Prostate gland (tissue), 2 donors: ENCODE results near the gene PDE5A.

Experiments
- CTCF ChIP-seq, 4 experiments: fragments of 200-600 bp in 2 of 4; fragments of 450-650 bp in 2 of 4; sonication (generic) in 2 of 4; IDR thresholded peaks; 1 replicate in 3 of 4; 2 replicates in 1 of 4; pipeline ENCODE4 v1.5.1; 2016 to 2019; ENCODE audit warnings: antibody characterized with exemption in 4 of 4, mild to moderate bottlenecking in 2 of 4, moderate library complexity in 2 of 4
- POLR2A ChIP-seq: fragments of 450-650 bp; IDR thresholded peaks from one replicate; pipeline ENCODE4 v1.6.1; 2016; ENCODE audit warnings: antibody characterized with exemption, mild to moderate bottlenecking
- POLR2AphosphoS5 ChIP-seq: sonication (generic); formaldehyde crosslinking; IDR thresholded peaks from one replicate; pipeline ENCODE4 v1.6.1; 2017; ENCODE audit warnings: antibody characterized with exemption

GRCh38 chr4:119529788-119530187 is 98.8 kb downstream of the PDE5A start:
- no peak for TF ChIP-seq POLR2A
- TF ChIP-seq CTCF (IDR thresholded peaks at IDR 0.05): no peak
- no peak for TF ChIP-seq POLR2AphosphoS5
